Left ventricle myocardium superior (tissue), 1 donor: ENCODE measurements around the gene ANKRD13C. TPM values are rescaled to one million over a fixed set of nuclear protein-coding genes. Genes with fewer than 3 reads are reported as not detected.

Experiments used
- ATAC-seq: fragments of 200-7000 bp; cut with Tn5 transposase; one replicate; pipeline ENCODE4 v1.9.1; 2020; ENCODE audit warnings: mild to moderate bottlenecking, moderate library complexity
- DNase-seq: peaks from one replicate; pipeline ENCODE4 v3.0.0-alpha.2; 2020
- intact Hi-C: fragments of 100-400 bp; cut with micrococcal nuclease; formaldehyde crosslinking; loops from one replicate; pipeline ENCODE4 v1.11.0; 2022
- total RNA-seq: library from RNA; stranded (reverse); fragmentation: NEBNext Ultra II Directional; extraction: Animal tissue kit (Norgen Biotek cat#: 25700); gene quantifications from one replicate; pipeline ENCODE4 v1.2.1, GENCODE V29; 2021
- donor health status: DM: no; HTN: yes; CAD: no; lungs with severe emphysema.

Gene ANKRD13C
- total RNA-seq, 1 donor from 2014 or later, result 9.3 TPM

- ATAC-seq, result no peak
- intact Hi-C loops, result no loop called here
- DNase-seq, result no peak
These were observed 127.1 kb downstream of the ANKRD13C start for GRCh38 chr1:70227439-70227838.

- intact Hi-C loops, result no loop called here
- ATAC-seq (no peak), DNase-seq (no peak)
These were observed 129.6 kb downstream of the ANKRD13C start for GRCh38 chr1:70224954-70225353.

GRCh38 chr1:70222716-70223235 is 131.7 kb downstream of the ANKRD13C start:
- DNase-seq (no peak), ATAC-seq (no peak)
- intact Hi-C loops, result no loop called here

- DNase-seq, result peak; percentile 98
- intact Hi-C loops, result no loop called here
- peak; percentile 100 for ATAC-seq
These were observed 133.0 kb downstream of the ANKRD13C start, which contains the start of gene SRSF11 for GRCh38 chr1:70221238-70222121. TSS of gene SRSF11 (plus strand) at chr1:70221380. CDS start at chr1:70221637, 257 bp downstream.

GRCh38 chr1:70220517-70221237 is 133.8 kb downstream of the ANKRD13C start:
- ATAC-seq (no peak), DNase-seq (no peak)
- intact Hi-C loops, result no loop called here

- ATAC-seq (no peak), DNase-seq (no peak)
- intact Hi-C loops, result no loop called here
These were observed 134.5 kb downstream of the ANKRD13C start for GRCh38 chr1:70220015-70220414.

GRCh38 chr1:70211541-70211940 is 143.0 kb downstream of the ANKRD13C start:
- intact Hi-C loops, result no loop called here
- no peak for ATAC-seq
- no peak for DNase-seq

- ATAC-seq (no peak), DNase-seq (no peak)
- intact Hi-C loops, result no loop called here
These were observed 143.7 kb downstream of the ANKRD13C start for GRCh38 chr1:70210820-70211219.

Other genes starting within 250 kb of the ANKRD13C start
- gene LRRC40, start 149.1 kb downstream of the ANKRD13C start, total RNA-seq, result 9.8 TPM
- 50.3 TPM for gene SRSF11, start 133.3 kb downstream of the ANKRD13C start, total RNA-seq
- 1.1 TPM for gene CTH, start 56.5 kb upstream of the ANKRD13C start, total RNA-seq